Lung (tissue), 12 donors: Measurements from ENCODE around the gene ZNF232. TPM values are rescaled to one million over a fixed set of nuclear protein-coding genes. Genes with fewer than 3 reads are reported as not detected.
"Not testable (repeated sequence)": the region's sequence is repeated elsewhere in the genome, so short reads cannot be mapped to it uniquely, and the experiment has no call there.

ENCODE experiments used
- ATAC-seq: fragments of 200-7000 bp; cut with Tn5 transposase; one replicate; pipeline ENCODE4 v1.9.1; 2020; ENCODE audit warnings: moderate number of reproducible peaks; ENCODE audit not compliant: insufficient read depth, low FRiP score
- DNase-seq, 3 donors: peaks; one replicate each; pipeline ENCODE4 v3.0.0-alpha.2; 2013 to 2017
- H3K27ac ChIP-seq, 2 donors: one replicate each; pipeline ENCODE4 v1.5.1; 2013; ENCODE audit warnings: mild to moderate bottlenecking in 2 of 2, moderate library complexity in 2 of 2, control low read depth in 1 of 2, inconsistent platforms in 1 of 2, low read depth in 1 of 2, low read length in 1 of 2
- H3K27me3 ChIP-seq, 3 donors: one replicate each; pipeline ENCODE4 v1.5.1; 2013; ENCODE audit warnings: low read length in 2 of 3; ENCODE audit not compliant: control insufficient read depth in 3 of 3, insufficient read depth in 3 of 3
- H3K36me3 ChIP-seq, 4 donors: one replicate each; pipeline ENCODE4 v1.5.1; 2013; ENCODE audit warnings: low read length in 4 of 4, mild to moderate bottlenecking in 1 of 4, moderate library complexity in 1 of 4; ENCODE audit not compliant: control insufficient read depth in 4 of 4, insufficient read depth in 4 of 4
- H3K4me1 ChIP-seq, 5 donors: one replicate each; pipeline ENCODE4 v1.5.1; 2013; ENCODE audit warnings: low read length in 5 of 5, mild to moderate bottlenecking in 2 of 5, moderate library complexity in 1 of 5; ENCODE audit not compliant: control insufficient read depth in 5 of 5, insufficient read depth in 5 of 5
- H3K4me3 ChIP-seq: one replicate; pipeline ENCODE4 v1.5.1; 2013; ENCODE audit warnings: mild to moderate bottlenecking, control low read depth, moderate library complexity
- H3K9ac ChIP-seq, 2 donors: one replicate each; pipeline ENCODE4 v1.5.1; 2013; ENCODE audit warnings: low read length in 2 of 2, control low read depth in 1 of 2; ENCODE audit not compliant: insufficient read depth in 1 of 2
- H3K9me3 ChIP-seq, 4 donors: one replicate each; pipeline ENCODE4 v1.5.1; 2013; ENCODE audit warnings: low read length in 3 of 4, mild to moderate bottlenecking in 1 of 4, moderate library complexity in 1 of 4; ENCODE audit not compliant: control insufficient read depth in 4 of 4, insufficient read depth in 3 of 4
- WGBS, 2 donors: extraction: QIAGEN DNeasy Blood & Tissue Kit; methylation state at CpG; one replicate each; pipeline ENCODE4 v1.1.7; 2013; 5-methylcytosine and 5-hydroxymethylcytosine counted together
- polyA plus RNA-seq, 2 donors: library from polyadenylated mRNA; stranded (reverse); fragments of 200-250 nt; gene quantifications; one replicate each; pipeline ENCODE4 v1.2.1, GENCODE V29; 2013
- total RNA-seq, 2 donors: library from RNA; depleted of rRNA in 1 of 2; stranded (reverse); fragments of >200 nt in 1 of 2; gene quantifications; one replicate each; pipeline ENCODE4 v1.2.1, GENCODE V29; 2014 to 2021
- TF ChIP-seq, protein P1 (sequence below): IDR thresholded peaks from 2 replicates; pipeline ENCODE4 v1.5.1; 2012; ENCODE audit warnings: mild to moderate bottlenecking; ENCODE audit errors: control extremely low read depth, extremely low read depth
- donor health status: control.
- donor health status: control.
- donor health status: Bipolar disorder and iron deficiency.
- donor health status: healthy.
- donor health status: DM: yes; HTN: yes; CAD: no.

The ZNF232 gene
- total and polyA plus RNA-seq, 4 donors, result 6.8 to 14.1 (median 9.5) TPM

DNA sequence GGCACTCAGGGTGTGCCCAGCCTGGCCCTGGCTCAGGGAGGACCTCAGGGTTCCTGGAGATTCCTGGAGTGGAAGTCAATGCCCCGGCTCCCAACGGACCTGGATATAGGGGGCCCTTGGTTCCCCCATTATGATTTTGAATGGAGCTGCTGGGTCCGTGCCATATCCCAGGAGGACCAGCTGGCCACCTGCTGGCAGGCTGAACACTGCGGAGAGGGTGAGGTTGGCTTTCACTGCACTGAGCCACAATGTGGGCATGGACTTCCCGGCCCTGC lies 27.7 kb upstream of the ZNF232 start:
- no peaks in the 10 kb centered on the region for H3K27me3 ChIP-seq
- H3K4me1 ChIP-seq, result no peaks in the 10 kb centered on the region
- no peak overlapping the region for H3K9ac ChIP-seq
- DNase-seq (no peak), ATAC-seq (no peak)
- no peak overlapping the region for H3K27ac ChIP-seq
- no peaks in the 10 kb centered on the region for H3K36me3 ChIP-seq
- no peak overlapping the region for H3K4me3 ChIP-seq
- TF ChIP-seq, protein P1, sequence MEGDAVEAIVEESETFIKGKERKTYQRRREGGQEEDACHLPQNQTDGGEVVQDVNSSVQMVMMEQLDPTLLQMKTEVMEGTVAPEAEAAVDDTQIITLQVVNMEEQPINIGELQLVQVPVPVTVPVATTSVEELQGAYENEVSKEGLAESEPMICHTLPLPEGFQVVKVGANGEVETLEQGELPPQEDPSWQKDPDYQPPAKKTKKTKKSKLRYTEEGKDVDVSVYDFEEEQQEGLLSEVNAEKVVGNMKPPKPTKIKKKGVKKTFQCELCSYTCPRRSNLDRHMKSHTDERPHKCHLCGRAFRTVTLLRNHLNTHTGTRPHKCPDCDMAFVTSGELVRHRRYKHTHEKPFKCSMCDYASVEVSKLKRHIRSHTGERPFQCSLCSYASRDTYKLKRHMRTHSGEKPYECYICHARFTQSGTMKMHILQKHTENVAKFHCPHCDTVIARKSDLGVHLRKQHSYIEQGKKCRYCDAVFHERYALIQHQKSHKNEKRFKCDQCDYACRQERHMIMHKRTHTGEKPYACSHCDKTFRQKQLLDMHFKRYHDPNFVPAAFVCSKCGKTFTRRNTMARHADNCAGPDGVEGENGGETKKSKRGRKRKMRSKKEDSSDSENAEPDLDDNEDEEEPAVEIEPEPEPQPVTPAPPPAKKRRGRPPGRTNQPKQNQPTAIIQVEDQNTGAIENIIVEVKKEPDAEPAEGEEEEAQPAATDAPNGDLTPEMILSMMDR, result no peak
- peaks cover 0 to 2% (median 0%) of the 10 kb centered on the region in 4 donors for H3K9me3 ChIP-seq
- 91 to 93% methylated on average over 5 of the region's 5 CpGs for WGBS, 2 donors

DNA sequence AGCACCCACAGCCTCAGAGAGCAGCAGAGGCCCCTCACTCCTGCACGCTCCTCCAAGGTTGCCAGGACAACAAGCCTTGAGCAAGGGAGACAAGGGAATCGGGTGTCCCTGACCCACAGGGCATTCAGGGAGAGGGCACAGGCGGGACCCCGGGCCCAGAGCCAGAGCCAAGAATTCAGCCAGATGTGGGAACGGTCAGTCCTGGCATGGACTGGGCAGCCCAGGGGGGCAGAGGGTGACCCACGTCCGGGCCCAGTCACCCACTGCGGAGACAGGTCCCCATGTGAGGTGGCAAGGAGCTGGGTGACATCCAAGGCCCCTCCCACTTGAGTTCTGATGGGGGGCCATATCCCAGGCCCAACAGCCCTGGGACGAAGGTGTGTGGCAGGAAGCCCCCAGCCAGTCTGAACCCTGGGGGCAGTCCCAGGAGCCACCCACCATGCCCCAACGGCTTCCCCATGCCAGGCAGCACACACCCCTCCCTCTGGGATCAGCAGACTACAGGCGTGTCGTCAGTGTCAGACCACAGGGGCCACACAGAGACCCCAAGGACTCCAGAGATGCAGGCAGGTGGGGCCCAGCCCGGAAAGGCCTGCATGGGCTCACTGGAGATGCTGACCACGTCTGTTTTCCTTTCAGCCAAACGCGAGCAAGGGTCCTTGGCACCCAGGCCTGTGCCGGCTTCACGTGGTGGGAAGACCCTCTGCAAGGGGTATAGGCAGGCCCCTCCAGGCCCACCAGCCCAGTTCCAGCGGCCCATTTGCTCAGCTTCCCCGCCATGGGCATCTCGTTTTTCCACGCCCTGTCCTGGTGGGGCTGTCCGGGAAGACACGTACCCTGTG lies 27.2 kb upstream of the ZNF232 start:
- no peaks in the 10 kb centered on the region for H3K4me1 ChIP-seq
- H3K9me3 ChIP-seq, result peaks cover 0 to 2% (median 0%) of the 10 kb centered on the region in 4 donors
- DNase-seq (no peak), ATAC-seq (no peak)
- TF ChIP-seq, protein P1, result no peak
- no peak overlapping the region for H3K27ac ChIP-seq
- no peaks in the 10 kb centered on the region for H3K36me3 ChIP-seq
- no peaks in the 10 kb centered on the region for H3K27me3 ChIP-seq
- 89 to 92% methylated on average over 24 of the region's 24 CpGs for WGBS, 2 donors
- no peak overlapping the region for H3K9ac ChIP-seq
- no peak overlapping the region for H3K4me3 ChIP-seq

DNA sequence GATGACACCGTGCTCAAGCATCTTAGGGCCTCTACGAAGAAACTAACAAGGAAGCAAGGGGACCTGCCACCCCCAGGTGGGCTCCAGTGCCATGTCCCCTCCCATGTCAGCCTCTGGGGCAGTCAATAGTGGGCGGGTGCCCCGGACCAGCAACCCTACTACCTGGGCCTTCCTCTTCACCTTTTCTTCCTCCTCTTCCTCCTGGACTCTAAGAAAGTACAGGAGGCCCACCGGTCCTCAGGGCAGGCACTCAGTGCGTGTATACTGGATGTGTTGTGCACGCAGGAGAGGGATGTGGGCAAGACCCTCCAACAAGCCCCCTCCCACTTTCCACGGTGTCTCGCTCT lies 26.5 kb upstream of the ZNF232 start:
- ATAC-seq, H3K9ac ChIP-seq, H3K4me3 ChIP-seq, H3K27me3 ChIP-seq, H3K36me3 ChIP-seq, H3K27ac ChIP-seq, DNase-seq, H3K9me3 ChIP-seq, H3K4me1 ChIP-seq: not testable (repeated sequence)
- WGBS, 2 donors, result 91 to 98% methylated on average over 9 of the region's 9 CpGs

DNA sequence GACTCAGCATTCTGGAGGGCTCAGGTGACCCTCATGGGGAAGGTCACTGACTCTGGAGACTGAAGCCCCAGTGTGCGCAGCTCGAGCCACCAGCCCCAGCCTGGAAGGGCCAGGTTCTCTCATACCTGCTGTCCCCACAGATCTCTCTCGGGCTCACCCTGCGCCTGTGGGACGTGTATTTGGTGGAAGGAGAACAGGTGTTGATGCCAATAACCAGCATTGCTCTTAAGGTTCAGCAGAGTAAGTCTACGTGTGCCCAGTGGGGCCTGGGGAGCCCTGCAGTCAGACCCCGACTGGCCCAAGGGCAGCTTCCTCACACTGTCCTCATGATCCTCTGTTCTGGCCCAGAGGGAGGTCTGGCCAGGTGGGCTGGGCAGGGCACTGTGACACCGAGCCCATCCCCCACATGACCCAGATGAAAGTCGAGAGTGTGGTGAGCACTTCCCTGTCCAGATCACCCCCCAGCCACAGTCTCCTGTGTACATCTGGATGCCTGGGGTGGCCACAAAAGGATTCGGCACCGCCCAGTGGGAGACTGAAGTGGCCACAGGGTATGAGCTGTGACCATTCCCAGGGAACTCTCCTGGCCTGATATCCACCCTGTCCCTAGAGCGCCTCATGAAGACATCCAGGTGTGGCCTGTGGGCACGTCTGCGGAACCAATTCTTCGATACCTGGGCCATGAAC lies 26.0 kb upstream of the ZNF232 start:
- WGBS, 2 donors, result 88 to 97% methylated on average over 13 to 15 of the region's 15 CpGs
- H3K27me3 ChIP-seq, ATAC-seq, H3K36me3 ChIP-seq, H3K27ac ChIP-seq, H3K4me1 ChIP-seq, DNase-seq, H3K4me3 ChIP-seq, H3K9me3 ChIP-seq, H3K9ac ChIP-seq: not testable (repeated sequence)

DNA sequence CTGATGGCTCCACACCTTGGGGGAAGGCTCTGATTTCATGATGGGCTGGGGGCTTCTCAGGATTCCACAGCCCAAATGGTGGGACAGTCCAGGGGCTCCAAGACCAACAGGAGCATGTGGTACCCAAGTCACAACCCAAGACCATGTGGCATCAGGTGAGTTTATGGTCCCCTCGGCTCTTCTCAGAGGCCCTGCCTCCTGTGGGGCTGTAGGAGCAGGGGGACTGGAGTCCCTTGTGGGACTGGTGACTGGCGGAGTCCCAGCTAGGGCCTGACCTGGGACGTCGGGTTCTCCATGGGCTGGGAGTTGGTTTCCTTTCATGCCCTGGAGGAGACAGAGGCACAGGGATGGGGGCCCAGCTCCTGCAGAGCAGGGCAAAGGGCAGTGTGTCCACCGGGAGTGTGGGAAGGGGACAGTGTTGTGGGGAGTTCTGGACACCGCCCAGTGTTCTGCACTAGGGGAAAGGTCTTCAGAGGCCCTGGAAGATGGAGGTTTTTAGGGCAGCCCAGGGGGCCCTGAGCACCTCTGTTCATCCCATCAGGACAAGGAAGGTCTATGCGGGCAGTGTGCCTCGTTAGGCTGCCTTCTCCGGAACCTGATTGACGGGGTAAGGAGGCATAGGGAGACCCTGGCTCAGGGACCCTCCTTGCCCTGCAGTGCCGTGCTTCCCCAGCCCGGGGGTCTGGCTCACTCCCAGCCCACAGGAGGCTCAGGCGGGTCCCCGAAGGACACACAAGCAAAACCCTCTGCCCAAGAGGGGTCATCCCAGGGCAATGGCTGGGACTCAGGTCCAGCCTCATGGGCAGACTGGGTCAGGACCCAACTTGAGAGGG lies 25.1 kb upstream of the ZNF232 start:
- WGBS, 2 donors, result 88 to 93% methylated on average over 14 of the region's 14 CpGs
- DNase-seq, H3K27ac ChIP-seq, H3K36me3 ChIP-seq, ATAC-seq, H3K9ac ChIP-seq, H3K4me3 ChIP-seq, H3K27me3 ChIP-seq, H3K9me3 ChIP-seq, H3K4me1 ChIP-seq: not testable (repeated sequence)
